SK-N-SH (cell line): ENCODE data around the gene LMX1A. TPM values are rescaled to one million over a fixed set of nuclear protein-coding genes. Genes with fewer than 3 reads are reported as not detected.
A peak's percentile ranks its signal among the peaks of the same experiment; 100 is the strongest.

Source experiments
- CTCF ChIA-PET: fragments of 300-600, 350-600 bp; formaldehyde crosslinking; extraction: SDS; loops from one replicate; lab custom pipeline; 2021; lab: Yijun Ruan, JAX
- POLR2A ChIA-PET: fragments of 350-600 bp; sonication (Branson Sonifier 250); formaldehyde crosslinking; extraction: SDS; loops from one replicate; lab custom pipeline; 2020; ENCODE audit warnings: antibody characterized with exemption, inconsistent platforms; lab: Yijun Ruan, JAX
- DNase-seq: peaks from one replicate; pipeline ENCODE4 v3.0.0; 2012
- H2AFZ ChIP-seq: fragments of 200-600 bp; sonication (generic); 2 replicates; pipeline ENCODE4 v1.8.1; 2016; ENCODE audit warnings: antibody characterized with exemption, mild to moderate bottlenecking, low read depth
- H3F3A ChIP-seq: fragments of 200-600 bp; sonication (generic); replicated peaks from 2 replicates; pipeline ENCODE3; 2016; ENCODE audit warnings: antibody characterized with exemption, mild to moderate bottlenecking; ENCODE audit not compliant: insufficient read depth
- H3K27ac ChIP-seq, 2 experiments: fragments of 200-500 bp in 1 of 2; fragments of 200-600 bp in 1 of 2; sonication (Bioruptor generic) in 1 of 2; sonication (generic), shearing (Covaris generic) in 1 of 2; 2 replicates each; pipeline versions ENCODE4 v1.5.1 to v1.6.1; 2014 to 2016; ENCODE audit warnings: low read depth in 2 of 2, inconsistent platforms in 1 of 2, low read length in 1 of 2, mild to moderate bottlenecking in 1 of 2, mixed read lengths in 1 of 2
- H3K27me3 ChIP-seq: fragments of 200-600 bp; sonication (generic), shearing (Covaris generic); 2 replicates; pipeline ENCODE4 v1.6.1; 2016; ENCODE audit warnings: mixed run types; ENCODE audit not compliant: insufficient read depth
- H3K36me3 ChIP-seq, 2 experiments: fragments of 200-500 bp in 1 of 2; fragments of 200-600 bp in 1 of 2; sonication (Bioruptor generic) in 1 of 2; sonication (generic) in 1 of 2; replicated peaks in 1 of 2; 2 replicates each; pipeline versions ENCODE3 to v1.5.1; 2014 to 2016; ENCODE audit warnings: low read length in 1 of 2, mild to moderate bottlenecking in 1 of 2; ENCODE audit not compliant: insufficient read depth in 2 of 2, control insufficient read depth in 1 of 2
- H3K4me1 ChIP-seq, 2 experiments: fragments of 200-500 bp in 1 of 2; fragments of 200-600 bp in 1 of 2; sonication (Bioruptor generic) in 1 of 2; sonication (generic), shearing (Covaris generic) in 1 of 2; 2 replicates each; pipeline versions ENCODE4 v1.5.1 to v1.6.1; 2014 to 2016; ENCODE audit warnings: low read depth in 1 of 2, low read length in 1 of 2, mixed run types in 1 of 2; ENCODE audit not compliant: insufficient read depth in 2 of 2, control insufficient read depth in 1 of 2
- H3K4me2 ChIP-seq: fragments of 200-600 bp; sonication (generic), shearing (Covaris generic); 2 replicates; pipeline ENCODE4 v1.6.1; 2017; ENCODE audit warnings: mixed run types
- H3K4me3 ChIP-seq, 2 experiments: fragments of 200-500 bp in 1 of 2; fragments of 200-600 bp in 1 of 2; sonication (Bioruptor generic) in 1 of 2; sonication (generic), shearing (Covaris generic) in 1 of 2; 2 replicates each; pipeline versions ENCODE4 v1.5.1 to v1.8.1; 2014 to 2016; ENCODE audit warnings: low read depth in 2 of 2, inconsistent platforms in 1 of 2, low read length in 1 of 2, mild to moderate bottlenecking in 1 of 2, mixed read lengths in 1 of 2, moderate library complexity in 1 of 2
- H3K79me2 ChIP-seq: fragments of 200-600 bp; sonication (generic); 2 replicates; pipeline ENCODE4 v1.8.1; 2017; ENCODE audit warnings: mild to moderate bottlenecking; ENCODE audit not compliant: insufficient read depth
- H3K9ac ChIP-seq: fragments of 200-600 bp; sonication (generic); 2 replicates; pipeline ENCODE4 v1.6.1; 2017; ENCODE audit warnings: mixed run types
- H3K9me2 ChIP-seq: fragments of 200-600 bp; sonication (generic); 2 replicates; pipeline ENCODE4 v1.6.1; 2017; ENCODE audit warnings: mixed run types
- H3K9me3 ChIP-seq: fragments of 200-600 bp; sonication (generic); 2 replicates; pipeline ENCODE4 v1.6.1; 2017; ENCODE audit warnings: mixed run types, mild to moderate bottlenecking, moderate library complexity
- H4K20me1 ChIP-seq: fragments of 200-600 bp; sonication (generic); 2 replicates; pipeline ENCODE4 v1.6.1; 2017; ENCODE audit warnings: mild to moderate bottlenecking, mixed run types; ENCODE audit not compliant: insufficient read depth
- FOXJ3 ChIP-seq: sonication (generic); formaldehyde crosslinking; IDR thresholded peaks from 2 replicates; pipeline ENCODE4 v1.5.1; 2020; ENCODE audit warnings: mild to moderate bottlenecking, missing genetic modification reagents
- GABPA ChIP-seq: IDR thresholded peaks from 2 replicates; pipeline ENCODE4 v1.4.0; 2012; ENCODE audit warnings: low read depth, mild to moderate bottlenecking
- IRF3 ChIP-seq: fragments of 150-350 bp; IDR thresholded peaks from 2 replicates; pipeline ENCODE4 v1.6.1; 2016; ENCODE audit warnings: mild to moderate bottlenecking, low read depth, low read length
- JUND ChIP-seq: IDR thresholded peaks from 2 replicates; pipeline ENCODE4 v1.4.0; 2012
- MEF2A ChIP-seq: IDR thresholded peaks from 2 replicates; pipeline ENCODE4 v1.4.0; 2012; ENCODE audit warnings: low read depth, borderline replicate concordance
- NRF1 ChIP-seq: IDR thresholded peaks from 2 replicates; pipeline ENCODE4 v1.6.1; 2012; ENCODE audit warnings: low read depth, mild to moderate bottlenecking, low read length
- PBX3 ChIP-seq: IDR thresholded peaks from 2 replicates; pipeline ENCODE4; 2012
- RAD21 ChIP-seq: IDR thresholded peaks from 2 replicates; pipeline ENCODE4 v1.6.1; 2012; ENCODE audit warnings: mild to moderate bottlenecking, low read length
- RXRA ChIP-seq: IDR thresholded peaks from 2 replicates; pipeline ENCODE4 v1.4.0; 2012; ENCODE audit warnings: low read depth, mild to moderate bottlenecking, borderline replicate concordance
- SIN3A ChIP-seq: IDR thresholded peaks from 2 replicates; pipeline ENCODE4 v1.6.1; 2012; ENCODE audit warnings: low read depth, mild to moderate bottlenecking, low read length, moderate library complexity, borderline replicate concordance
- SMC3 ChIP-seq: IDR thresholded peaks from 2 replicates; pipeline ENCODE4 v1.6.1; 2012; ENCODE audit warnings: low read depth, low read length, improper control_type of control experiment
- TCF12 ChIP-seq: IDR thresholded peaks from 2 replicates; pipeline ENCODE4 v1.4.0; 2012
- WGBS: methylation state at CpG from one replicate; pipeline ENCODE4 v1.1.6; 2017; ENCODE audit warnings: low lambda C conversion rate; 5-methylcytosine and 5-hydroxymethylcytosine counted together
- polyA plus RNA-seq, 3 experiments: library from polyadenylated mRNA; depleted of rRNA; stranded (reverse); fragments of >200 nt; gene quantifications; 2 replicates each; pipeline ENCODE4 v1.2.3, GENCODE V29; 2012
- TF ChIP-seq, protein P1 (sequence below): fragments of 200-600 bp; sonication (generic); IDR thresholded peaks from 2 replicates; pipeline ENCODE4 v1.6.1; 2017; ENCODE audit warnings: antibody characterized with exemption, mild to moderate bottlenecking, moderate library complexity
- TF ChIP-seq, protein P2 (sequence below): IDR thresholded peaks from 2 replicates; pipeline ENCODE4 v1.6.1; 2012; ENCODE audit warnings: mild to moderate bottlenecking, low read depth, low read length, moderate library complexity
- TF ChIP-seq, protein P3 (sequence below): fragments of 150-350 bp; IDR thresholded peaks from 2 replicates; pipeline ENCODE4 v1.6.1; 2017; ENCODE audit warnings: antibody characterized with exemption, low read length, low read depth, borderline replicate concordance
- TF ChIP-seq, protein P4 (sequence below): IDR thresholded peaks from 2 replicates; pipeline ENCODE4 v1.4.0; 2012; ENCODE audit warnings: low read depth, borderline replicate concordance
- TF ChIP-seq, protein P5 (sequence below): IDR thresholded peaks from 2 replicates; pipeline ENCODE4 v1.4.0; 2012; ENCODE audit warnings: low read depth

Gene LMX1A
- polyA plus RNA-seq, 1 of the 3 experiments (the other 2 are of a cell fraction), result not detected

- TF ChIP-seq, protein P1, sequence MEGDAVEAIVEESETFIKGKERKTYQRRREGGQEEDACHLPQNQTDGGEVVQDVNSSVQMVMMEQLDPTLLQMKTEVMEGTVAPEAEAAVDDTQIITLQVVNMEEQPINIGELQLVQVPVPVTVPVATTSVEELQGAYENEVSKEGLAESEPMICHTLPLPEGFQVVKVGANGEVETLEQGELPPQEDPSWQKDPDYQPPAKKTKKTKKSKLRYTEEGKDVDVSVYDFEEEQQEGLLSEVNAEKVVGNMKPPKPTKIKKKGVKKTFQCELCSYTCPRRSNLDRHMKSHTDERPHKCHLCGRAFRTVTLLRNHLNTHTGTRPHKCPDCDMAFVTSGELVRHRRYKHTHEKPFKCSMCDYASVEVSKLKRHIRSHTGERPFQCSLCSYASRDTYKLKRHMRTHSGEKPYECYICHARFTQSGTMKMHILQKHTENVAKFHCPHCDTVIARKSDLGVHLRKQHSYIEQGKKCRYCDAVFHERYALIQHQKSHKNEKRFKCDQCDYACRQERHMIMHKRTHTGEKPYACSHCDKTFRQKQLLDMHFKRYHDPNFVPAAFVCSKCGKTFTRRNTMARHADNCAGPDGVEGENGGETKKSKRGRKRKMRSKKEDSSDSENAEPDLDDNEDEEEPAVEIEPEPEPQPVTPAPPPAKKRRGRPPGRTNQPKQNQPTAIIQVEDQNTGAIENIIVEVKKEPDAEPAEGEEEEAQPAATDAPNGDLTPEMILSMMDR, result peak; percentile 97
- TF ChIP-seq SMC3, result peak; percentile 90
- 0 out of 2 replicates have a peak, but pooled peaks have one; percentile 10 for TF ChIP-seq NRF1
- TF ChIP-seq RXRA, result no peak
- peak; percentile 57; the same call in 1 of the 2 replicates for TF ChIP-seq TCF12
- TF ChIP-seq, all 33 proteins: peak for 5
Observed at GRCh38 chr1:165392634-165393571, 36.4 kb upstream of the LMX1A start (continued).

- H3F3A ChIP-seq, result peaks cover 3% of the 10 kb centered on the region
- no peak for DNase-seq
- H3K4me3 ChIP-seq, result no peak overlapping the region
- H3K4me1 ChIP-seq, result peaks cover 0 to 2% of the 10 kb centered on the region in 2 experiments; a peak in 1 of 4 replicates
- H3K36me3 ChIP-seq, result no peaks in the 10 kb centered on the region
- ChIA-PET CTCF (interaction anchor here (0.7 to 2.8 kb wide), 6 partner anchors 15 to 524 kb away, joined by 3 to 16 read pairs (median 4); no protein-coding TSS in a partner anchor), POLR2A (no interaction called here)
- H4K20me1 ChIP-seq, result no peaks in the 10 kb centered on the region
- no peak for TF ChIP-seq FOXJ3 (CRISPR knock-in tag)
- TF ChIP-seq IRF3, result no peak
- TF ChIP-seq, protein P2, sequence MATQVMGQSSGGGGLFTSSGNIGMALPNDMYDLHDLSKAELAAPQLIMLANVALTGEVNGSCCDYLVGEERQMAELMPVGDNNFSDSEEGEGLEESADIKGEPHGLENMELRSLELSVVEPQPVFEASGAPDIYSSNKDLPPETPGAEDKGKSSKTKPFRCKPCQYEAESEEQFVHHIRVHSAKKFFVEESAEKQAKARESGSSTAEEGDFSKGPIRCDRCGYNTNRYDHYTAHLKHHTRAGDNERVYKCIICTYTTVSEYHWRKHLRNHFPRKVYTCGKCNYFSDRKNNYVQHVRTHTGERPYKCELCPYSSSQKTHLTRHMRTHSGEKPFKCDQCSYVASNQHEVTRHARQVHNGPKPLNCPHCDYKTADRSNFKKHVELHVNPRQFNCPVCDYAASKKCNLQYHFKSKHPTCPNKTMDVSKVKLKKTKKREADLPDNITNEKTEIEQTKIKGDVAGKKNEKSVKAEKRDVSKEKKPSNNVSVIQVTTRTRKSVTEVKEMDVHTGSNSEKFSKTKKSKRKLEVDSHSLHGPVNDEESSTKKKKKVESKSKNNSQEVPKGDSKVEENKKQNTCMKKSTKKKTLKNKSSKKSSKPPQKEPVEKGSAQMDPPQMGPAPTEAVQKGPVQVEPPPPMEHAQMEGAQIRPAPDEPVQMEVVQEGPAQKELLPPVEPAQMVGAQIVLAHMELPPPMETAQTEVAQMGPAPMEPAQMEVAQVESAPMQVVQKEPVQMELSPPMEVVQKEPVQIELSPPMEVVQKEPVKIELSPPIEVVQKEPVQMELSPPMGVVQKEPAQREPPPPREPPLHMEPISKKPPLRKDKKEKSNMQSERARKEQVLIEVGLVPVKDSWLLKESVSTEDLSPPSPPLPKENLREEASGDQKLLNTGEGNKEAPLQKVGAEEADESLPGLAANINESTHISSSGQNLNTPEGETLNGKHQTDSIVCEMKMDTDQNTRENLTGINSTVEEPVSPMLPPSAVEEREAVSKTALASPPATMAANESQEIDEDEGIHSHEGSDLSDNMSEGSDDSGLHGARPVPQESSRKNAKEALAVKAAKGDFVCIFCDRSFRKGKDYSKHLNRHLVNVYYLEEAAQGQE, result no peak
- TF ChIP-seq GABPA, result no peak
- TF ChIP-seq, protein P3, sequence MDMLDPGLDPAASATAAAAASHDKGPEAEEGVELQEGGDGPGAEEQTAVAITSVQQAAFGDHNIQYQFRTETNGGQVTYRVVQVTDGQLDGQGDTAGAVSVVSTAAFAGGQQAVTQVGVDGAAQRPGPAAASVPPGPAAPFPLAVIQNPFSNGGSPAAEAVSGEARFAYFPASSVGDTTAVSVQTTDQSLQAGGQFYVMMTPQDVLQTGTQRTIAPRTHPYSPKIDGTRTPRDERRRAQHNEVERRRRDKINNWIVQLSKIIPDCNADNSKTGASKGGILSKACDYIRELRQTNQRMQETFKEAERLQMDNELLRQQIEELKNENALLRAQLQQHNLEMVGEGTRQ, result no peak
- TF ChIP-seq, protein P4, sequence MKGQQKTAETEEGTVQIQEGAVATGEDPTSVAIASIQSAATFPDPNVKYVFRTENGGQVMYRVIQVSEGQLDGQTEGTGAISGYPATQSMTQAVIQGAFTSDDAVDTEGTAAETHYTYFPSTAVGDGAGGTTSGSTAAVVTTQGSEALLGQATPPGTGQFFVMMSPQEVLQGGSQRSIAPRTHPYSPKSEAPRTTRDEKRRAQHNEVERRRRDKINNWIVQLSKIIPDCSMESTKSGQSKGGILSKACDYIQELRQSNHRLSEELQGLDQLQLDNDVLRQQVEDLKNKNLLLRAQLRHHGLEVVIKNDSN, result no peak
- TF ChIP-seq SMC3, result no peak
- no peak for TF ChIP-seq SIN3A
- no peak for TF ChIP-seq PBX3
- TF ChIP-seq JUND, result no peak
- no peak for TF ChIP-seq MEF2A
- TF ChIP-seq RAD21, result no peak
- no peak for TF ChIP-seq RXRA
- TF ChIP-seq, protein P5, sequence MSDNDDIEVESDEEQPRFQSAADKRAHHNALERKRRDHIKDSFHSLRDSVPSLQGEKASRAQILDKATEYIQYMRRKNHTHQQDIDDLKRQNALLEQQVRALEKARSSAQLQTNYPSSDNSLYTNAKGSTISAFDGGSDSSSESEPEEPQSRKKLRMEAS, result no peak
- no peak overlapping the region for H3K4me2 ChIP-seq
- H3K27me3 ChIP-seq, result peaks cover 30% of the 10 kb centered on the region
- H3K9me2 ChIP-seq, result no peaks in the 10 kb centered on the region
- no peak overlapping the region for H3K27ac ChIP-seq
- H2AFZ ChIP-seq, result no peak overlapping the region
- no peak overlapping the region for H3K9ac ChIP-seq
- H3K79me2 ChIP-seq, result no peaks in the 10 kb centered on the region
- 37% methylated on average over 2 of the region's 2 CpGs for WGBS
- H3K9me3 ChIP-seq, result no peaks in the 10 kb centered on the region
Observed at GRCh38 chr1:165389609-165390008, 33.1 kb upstream of the LMX1A start.
